Spinal cord (tissue), 10 donors: Measurements from ENCODE around the gene ADORA2A. TPM values are rescaled to one million over a fixed set of nuclear protein-coding genes. Genes with fewer than 3 reads are reported as not detected.

Source experiments
- DNase-seq, 6 donors: peaks; one replicate each; pipeline versions ENCODE4 v3.0.0 to v3.0.0-alpha.2; 2013 to 2015; ENCODE audit warnings: low spot score in 6 of 6, low read depth in 4 of 6
- H3K27ac ChIP-seq: one replicate; pipeline ENCODE4 v1.5.1; 2013; ENCODE audit warnings: low read depth, low read length, control low read depth
- H3K27me3 ChIP-seq: one replicate; pipeline ENCODE4 v1.6.1; 2013; ENCODE audit warnings: low read length; ENCODE audit not compliant: control insufficient read depth, insufficient read depth
- H3K36me3 ChIP-seq: one replicate; pipeline ENCODE4 v1.6.1; 2013; ENCODE audit warnings: low read length; ENCODE audit not compliant: control insufficient read depth, insufficient read depth
- H3K4me1 ChIP-seq: one replicate; pipeline ENCODE4 v1.6.1; 2013; ENCODE audit warnings: low read length; ENCODE audit not compliant: control insufficient read depth, insufficient read depth
- H3K4me3 ChIP-seq: one replicate; pipeline ENCODE4 v1.5.1; 2013; ENCODE audit warnings: low read depth, low read length, control low read depth
- H3K9me3 ChIP-seq: one replicate; pipeline ENCODE4 v1.6.1; 2013; ENCODE audit warnings: low read length; ENCODE audit not compliant: control insufficient read depth, insufficient read depth
- WGBS: methylation state at CpG from one replicate; pipeline ENCODE4 v1.1.5; 2013; ENCODE audit warnings: missing lambda C conversion rate; ENCODE audit not compliant: insufficient coverage; 5-methylcytosine and 5-hydroxymethylcytosine counted together
- polyA plus RNA-seq, 2 donors: library from polyadenylated mRNA; unstranded; fragments of 120-200 nt; gene quantifications; one replicate each; pipeline ENCODE4 v1.2.1, GENCODE V29; 2013; ENCODE audit not compliant: insufficient read length in 2 of 2
- total RNA-seq, 2 donors: library from RNA; depleted of rRNA in 1 of 2; stranded (reverse); fragments of 120-200 nt in 1 of 2; fragments of >200 nt in 1 of 2; gene quantifications; one replicate each; pipeline versions ENCODE4 v1.2.3 to v1.2.4, GENCODE V29; 2013 to 2014
- donor health status: healthy.

ADORA2A gene
- total and polyA plus RNA-seq, 4 donors: 9.6 to 20.9 (median 19.8) TPM

- H3K27ac ChIP-seq: peak overlapping the region; percentile 52
- 83% methylated on average over 2 of the region's 7 CpGs for WGBS
- H3K4me3 ChIP-seq: no peak overlapping the region
- peaks cover under 1% of the 10 kb centered on the region for H3K36me3 ChIP-seq
- H3K9me3 ChIP-seq: no peaks in the 10 kb centered on the region
- DNase-seq: no peak
- no peaks in the 10 kb centered on the region for H3K27me3 ChIP-seq
- H3K4me1 ChIP-seq: peaks cover 11% of the 10 kb centered on the region
Observed at GRCh38 chr22:24390576-24390975, 36.8 kb upstream of the ADORA2A start.

- no peaks in the 10 kb centered on the region for H3K9me3 ChIP-seq
- no peak overlapping the region for H3K4me3 ChIP-seq
- WGBS: no CpG with 5 or more reads among the region's 3 CpGs
- H3K4me1 ChIP-seq: peaks cover 11% of the 10 kb centered on the region
- H3K27ac ChIP-seq: peak overlapping the region; percentile 52
- no peak for DNase-seq
- H3K27me3 ChIP-seq: no peaks in the 10 kb centered on the region
- peaks cover 13% of the 10 kb centered on the region for H3K36me3 ChIP-seq
Observed at GRCh38 chr22:24391836-24392217, 35.6 kb upstream of the ADORA2A start.

GRCh38 chr22:24392218-24392931, 35.0 kb upstream of the ADORA2A start:
- Histone ChIP-seq H3K36me3 (peaks cover 13% of the 10 kb centered on the region), H3K27me3 (no peaks in the 10 kb centered on the region), H3K9me3 (no peaks in the 10 kb centered on the region), H3K27ac (peak overlapping the region; percentile 52), H3K4me1 (peaks cover 11% of the 10 kb centered on the region), H3K4me3 (no peak overlapping the region)
- WGBS: 100% methylated on average over 1 of the region's 4 CpGs
- DNase-seq: no peak

- H3K27me3 ChIP-seq: no peaks in the 10 kb centered on the region
- H3K36me3 ChIP-seq: peaks cover 13% of the 10 kb centered on the region
- no peak for DNase-seq
- no peak overlapping the region for H3K4me3 ChIP-seq
- H3K9me3 ChIP-seq: no peaks in the 10 kb centered on the region
- H3K27ac ChIP-seq: no peak overlapping the region
- peaks cover 11% of the 10 kb centered on the region for H3K4me1 ChIP-seq
- no CpG with 5 or more reads among the region's 2 CpGs for WGBS
Observed at GRCh38 chr22:24393012-24393559, 34.3 kb upstream of the ADORA2A start.

- Histone ChIP-seq H3K27me3 (no peaks in the 10 kb centered on the region), H3K36me3 (peaks cover 13% of the 10 kb centered on the region), H3K4me1 (peaks cover 11% of the 10 kb centered on the region), H3K9me3 (no peaks in the 10 kb centered on the region), H3K4me3 (no peak overlapping the region), H3K27ac (no peak overlapping the region)
- no CpG with 5 or more reads among the region's 3 CpGs for WGBS
- DNase-seq: no peak
Observed at GRCh38 chr22:24393848-24394247, 33.6 kb upstream of the ADORA2A start.

- H3K4me1 ChIP-seq: peaks cover 11% of the 10 kb centered on the region
- no peaks in the 10 kb centered on the region for H3K9me3 ChIP-seq
- H3K4me3 ChIP-seq: no peak overlapping the region
- H3K27ac ChIP-seq: no peak overlapping the region
- H3K36me3 ChIP-seq: peaks cover 13% of the 10 kb centered on the region
- no peak for DNase-seq
- WGBS: no CpG with 5 or more reads among the region's 2 CpGs
- H3K27me3 ChIP-seq: no peaks in the 10 kb centered on the region
Observed at GRCh38 chr22:24394254-24394653, 33.1 kb upstream of the ADORA2A start.

GRCh38 chr22:24398409-24398808, 29.0 kb upstream of the ADORA2A start:
- H3K4me1 ChIP-seq: peaks cover 4% of the 10 kb centered on the region
- DNase-seq: no peak
- H3K4me3 ChIP-seq: no peak overlapping the region
- peaks cover 21% of the 10 kb centered on the region for H3K36me3 ChIP-seq
- no peaks in the 10 kb centered on the region for H3K27me3 ChIP-seq
- H3K27ac ChIP-seq: no peak overlapping the region
- no peaks in the 10 kb centered on the region for H3K9me3 ChIP-seq

GRCh38 chr22:24400034-24400725, 27.2 kb upstream of the ADORA2A start:
- no peak overlapping the region for H3K27ac ChIP-seq
- no peaks in the 10 kb centered on the region for H3K27me3 ChIP-seq
- peaks cover 11% of the 10 kb centered on the region for H3K4me1 ChIP-seq
- H3K9me3 ChIP-seq: no peaks in the 10 kb centered on the region
- no peak for DNase-seq
- 90% methylated on average over 2 of the region's 8 CpGs for WGBS
- H3K4me3 ChIP-seq: no peak overlapping the region
- H3K36me3 ChIP-seq: peaks cover 33% of the 10 kb centered on the region

GRCh38 chr22:24400726-24401596, 26.4 kb upstream of the ADORA2A start:
- H3K27me3 ChIP-seq: no peaks in the 10 kb centered on the region
- H3K36me3 ChIP-seq: peaks cover 29% of the 10 kb centered on the region
- H3K4me1 ChIP-seq: peaks cover 12% of the 10 kb centered on the region
- H3K27ac ChIP-seq: no peak overlapping the region
- WGBS: 81% methylated on average over 4 of the region's 9 CpGs
- DNase-seq: no peak
- H3K9me3 ChIP-seq: no peaks in the 10 kb centered on the region
- no peak overlapping the region for H3K4me3 ChIP-seq
